ENCODE data around the gene FAM185A.

The FAM185A gene

GRCh38 chr7:102842284-102842683 is 93.5 kb downstream of the FAM185A start:
- H3K27me3 ChIP-seq (replicated peaks), result no peaks in the 10 kb centered on the region
- in situ Hi-C loops (cut with HindIII; ENCODE audit: low pct_ligation_motif_present, low sequenced_read_pairs), result no loop called here
- no peaks in the 10 kb centered on the region for H3K36me3 ChIP-seq (replicated peaks)
- H3K27ac ChIP-seq, result no peak overlapping the region
- H3K4me3 ChIP-seq (ENCODE audit: low read depth, low read length), result no peak overlapping the region
- TF ChIP-seq CTCF (IDR thresholded peaks at IDR 0.05; ENCODE audit: low read depth, low read length, missing control alignments), result no peak
- DNase-seq, result no peak

GRCh38 chr7:102843850-102844249 is 95.1 kb downstream of the FAM185A start:
- DNase-seq, result no peak
- Histone ChIP-seq H3K36me3 (replicated peaks) (no peaks in the 10 kb centered on the region), H3K4me3 (ENCODE audit: low read depth, low read length) (no peak overlapping the region), H3K27ac (no peak overlapping the region), H3K27me3 (replicated peaks) (no peaks in the 10 kb centered on the region)
- TF ChIP-seq CTCF (IDR thresholded peaks at IDR 0.05; ENCODE audit: low read depth, low read length, missing control alignments), result no peak
- in situ Hi-C loops (cut with HindIII; ENCODE audit: low pct_ligation_motif_present, low sequenced_read_pairs), result no loop called here

GRCh38 chr7:102845346-102845745 is 96.5 kb downstream of the FAM185A start:
- Histone ChIP-seq H3K4me3 (ENCODE audit: low read depth, low read length) (no peak overlapping the region), H3K27ac (no peak overlapping the region), H3K36me3 (replicated peaks) (no peaks in the 10 kb centered on the region), H3K27me3 (replicated peaks) (no peaks in the 10 kb centered on the region)
- TF ChIP-seq CTCF (IDR thresholded peaks at IDR 0.05; ENCODE audit: low read depth, low read length, missing control alignments), result no peak
- in situ Hi-C loops (cut with HindIII; ENCODE audit: low pct_ligation_motif_present, low sequenced_read_pairs), result no loop called here
- no peak for DNase-seq

- H3K4me3 ChIP-seq (ENCODE audit: low read depth, low read length), result no peak overlapping the region
- in situ Hi-C loops (cut with HindIII; ENCODE audit: low pct_ligation_motif_present, low sequenced_read_pairs), result no loop called here
- no peak for DNase-seq
- no peak overlapping the region for H3K27ac ChIP-seq
- TF ChIP-seq CTCF (IDR thresholded peaks at IDR 0.05; ENCODE audit: low read depth, low read length, missing control alignments), result no peak
- H3K27me3 ChIP-seq (replicated peaks), result no peaks in the 10 kb centered on the region
- no peaks in the 10 kb centered on the region for H3K36me3 ChIP-seq (replicated peaks)
Observed at GRCh38 chr7:102849079-102849478, 100.3 kb downstream of the FAM185A start.

- no peak for DNase-seq
- H3K27ac ChIP-seq, result no peak overlapping the region
- TF ChIP-seq CTCF (IDR thresholded peaks at IDR 0.05; ENCODE audit: low read depth, low read length, missing control alignments), result no peak
- in situ Hi-C loops (cut with HindIII; ENCODE audit: low pct_ligation_motif_present, low sequenced_read_pairs), result no loop called here
- no peaks in the 10 kb centered on the region for H3K27me3 ChIP-seq (replicated peaks)
- H3K4me3 ChIP-seq (ENCODE audit: low read depth, low read length), result no peak overlapping the region
- H3K36me3 ChIP-seq (replicated peaks), result no peaks in the 10 kb centered on the region
Observed at GRCh38 chr7:102849538-102849937, 100.7 kb downstream of the FAM185A start.

GRCh38 chr7:102856036-102856435 is 107.2 kb downstream of the FAM185A start:
- Histone ChIP-seq H3K27ac (no peak overlapping the region), H3K4me3 (ENCODE audit: low read depth, low read length) (no peak overlapping the region), H3K27me3 (replicated peaks) (no peaks in the 10 kb centered on the region), H3K36me3 (replicated peaks) (no peaks in the 10 kb centered on the region)
- DNase-seq, result no peak
- in situ Hi-C loops (cut with HindIII; ENCODE audit: low pct_ligation_motif_present, low sequenced_read_pairs), result no loop called here
- no peak for TF ChIP-seq CTCF (IDR thresholded peaks at IDR 0.05; ENCODE audit: low read depth, low read length, missing control alignments)
